Measurements from ENCODE around the gene MOB3B.
"Not testable (repeated sequence)": the region's sequence is repeated elsewhere in the genome, so short reads cannot be mapped to it uniquely, and the experiment has no call there.

Gene MOB3B

GRCh38 chr9:27426511-27427271, 102.9 kb downstream of the MOB3B start:
- DNase-seq: peak in 34 of 56 donors; percentile 26 to 88 (median 58)

- DNase-seq: no peak
Observed at GRCh38 chr9:27425827-27426510, 103.6 kb downstream of the MOB3B start.

- no peak for DNase-seq
Observed at GRCh38 chr9:27423915-27424710, 105.5 kb downstream of the MOB3B start.

- DNase-seq: no peak
Observed at GRCh38 chr9:27422279-27422834, 107.3 kb downstream of the MOB3B start.

DNA sequence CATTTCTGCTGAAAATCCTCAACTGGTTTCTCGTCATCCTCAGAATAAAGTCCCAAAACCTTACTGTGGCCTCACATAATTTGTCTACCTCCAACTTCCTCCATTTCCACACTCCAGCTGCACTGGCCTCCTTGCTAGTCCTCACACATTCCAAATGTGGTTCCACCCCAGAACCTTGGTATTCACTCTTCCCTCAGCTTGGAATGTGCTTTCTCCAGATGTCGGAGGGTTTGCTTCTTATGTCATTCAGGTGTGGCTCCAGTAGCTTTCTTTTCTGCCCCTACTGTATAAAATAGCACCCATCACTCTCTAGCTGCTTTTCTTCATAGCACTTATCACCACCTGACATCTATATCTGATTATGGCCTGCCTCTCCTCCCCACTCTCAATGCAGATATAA, 108.0 kb downstream of the MOB3B start:
- no peak for DNase-seq

GRCh38 chr9:27419558-27419957, 110.1 kb downstream of the MOB3B start:
- DNase-seq: not testable (repeated sequence)

- peak in 2 of 56 donors; percentile 27 to 31 for DNase-seq
Observed at GRCh38 chr9:27414220-27414761, 115.3 kb downstream of the MOB3B start.

- no peak for DNase-seq
Observed at GRCh38 chr9:27413511-27414219, 115.9 kb downstream of the MOB3B start.

DNA sequence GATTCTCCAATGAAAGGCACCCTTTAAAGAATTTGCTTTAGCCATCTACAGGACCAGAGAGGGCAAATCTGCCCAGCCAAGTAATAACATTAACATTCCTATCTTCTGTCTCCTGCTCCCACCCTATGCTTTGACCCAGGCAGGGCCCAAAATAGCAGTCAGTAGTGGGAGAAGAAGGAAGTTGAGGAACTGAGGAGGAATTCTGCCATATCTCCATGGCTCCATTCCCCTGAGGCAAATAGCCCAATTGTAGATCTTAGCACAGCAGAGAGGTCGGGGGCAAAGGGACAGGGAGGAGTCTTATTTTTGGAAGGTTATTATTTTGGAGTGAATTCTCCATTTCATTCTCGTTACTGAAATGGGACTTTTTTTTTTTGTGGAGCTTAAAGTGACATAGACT, 116.7 kb downstream of the MOB3B start:
- DNase-seq: no peak

DNA sequence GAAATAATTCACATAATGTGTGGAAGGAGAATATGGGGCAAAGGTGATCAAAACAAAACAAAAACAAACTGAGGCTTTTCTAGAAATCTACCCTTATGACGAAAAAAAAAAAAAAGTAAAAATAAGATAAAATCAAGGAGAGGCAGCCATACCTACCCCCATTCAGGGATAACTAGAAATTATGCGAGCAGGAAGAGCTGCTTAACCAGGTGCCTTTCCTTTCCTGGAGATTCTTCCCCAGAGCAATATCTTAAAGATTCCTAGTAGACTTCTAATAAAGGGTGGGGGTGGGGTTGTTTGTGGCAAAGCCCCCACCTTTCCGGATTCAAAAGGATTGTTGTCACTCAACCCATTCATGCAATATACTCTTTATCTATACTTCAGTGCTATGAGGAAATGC, 117.5 kb downstream of the MOB3B start:
- no peak for DNase-seq

DNA sequence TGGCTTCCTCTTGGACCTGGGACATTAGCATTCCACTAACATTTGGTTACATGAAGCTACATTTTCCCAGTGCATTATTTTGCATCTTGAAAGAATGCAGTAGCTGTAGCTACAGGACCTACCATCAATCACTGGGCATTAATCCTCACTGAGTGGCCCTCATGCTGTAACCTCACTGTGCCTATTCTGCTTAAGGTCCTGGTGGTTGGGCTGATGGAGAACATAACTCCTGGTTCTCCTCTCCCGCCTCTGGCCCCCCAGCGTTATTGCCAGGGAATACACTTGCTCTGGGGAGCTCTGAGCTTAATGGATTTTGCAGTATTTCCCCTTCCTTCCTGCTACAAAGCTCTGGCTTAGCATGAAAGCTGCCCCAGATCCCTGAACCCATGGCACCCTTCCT, 121.1 kb downstream of the MOB3B start:
- DNase-seq: no peak

DNA sequence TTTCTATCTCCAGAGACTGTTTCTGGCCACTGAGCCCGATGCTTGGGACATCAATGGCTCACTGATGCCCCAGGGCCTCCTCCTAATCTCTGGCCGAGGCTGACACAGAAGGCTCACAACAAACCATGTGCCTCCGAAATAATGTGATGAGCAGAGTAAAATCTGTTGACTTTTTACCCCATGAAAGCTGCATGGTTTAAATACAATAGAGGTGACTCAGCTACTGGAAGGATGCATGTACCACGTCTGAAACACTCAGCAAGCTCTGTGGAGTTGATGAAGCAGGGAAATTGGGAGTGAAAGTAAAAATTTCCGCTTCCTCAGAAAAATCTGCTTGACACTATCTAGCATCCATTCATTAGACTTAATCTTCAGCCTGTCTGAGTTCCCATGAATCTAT, 121.6 kb downstream of the MOB3B start:
- DNase-seq: peak in 3 of 56 donors; percentile 20 to 25 (median 23)

DNA sequence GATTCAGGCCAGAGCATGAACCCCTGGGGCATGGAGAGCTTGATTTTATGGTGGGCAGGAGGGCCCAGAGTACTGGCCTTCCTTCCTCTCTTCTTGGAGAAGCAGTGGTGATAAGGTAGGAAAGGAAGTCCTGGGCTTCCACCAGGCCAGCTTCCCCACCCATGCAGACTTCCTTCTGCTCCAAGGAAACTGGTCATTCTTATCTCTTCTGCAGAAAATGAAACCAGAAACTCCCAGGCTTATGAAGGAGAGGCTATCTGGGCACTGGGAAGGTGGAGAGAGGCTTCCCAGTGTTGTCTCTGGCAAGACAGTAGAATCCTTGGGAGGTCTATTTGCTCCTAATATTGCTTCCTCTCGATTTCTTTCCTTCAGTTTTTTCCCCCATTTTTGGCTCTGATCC, 122.1 kb downstream of the MOB3B start:
- no peak for DNase-seq

DNA sequence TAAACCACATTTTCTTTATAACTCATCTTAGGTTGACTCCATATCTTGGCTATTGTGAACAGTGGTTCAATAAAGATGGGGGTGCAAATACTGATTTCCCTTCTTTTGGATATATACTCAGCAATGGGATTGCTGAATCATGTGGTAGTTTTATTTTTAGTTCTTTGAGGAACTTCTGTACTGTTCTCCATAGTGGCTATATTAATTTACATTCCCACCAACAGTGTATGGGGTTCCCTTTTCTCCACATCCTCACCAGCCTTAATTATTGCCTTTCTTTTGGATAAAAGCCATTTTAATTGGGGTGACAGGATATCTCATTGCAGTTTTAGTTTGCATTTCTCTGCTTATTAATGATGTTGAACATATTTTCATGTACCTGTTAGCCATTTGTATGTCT, 125.0 kb downstream of the MOB3B start:
- no peak for DNase-seq

GRCh38 chr9:27402626-27403025, 127.0 kb downstream of the MOB3B start:
- no peak for DNase-seq

DNA sequence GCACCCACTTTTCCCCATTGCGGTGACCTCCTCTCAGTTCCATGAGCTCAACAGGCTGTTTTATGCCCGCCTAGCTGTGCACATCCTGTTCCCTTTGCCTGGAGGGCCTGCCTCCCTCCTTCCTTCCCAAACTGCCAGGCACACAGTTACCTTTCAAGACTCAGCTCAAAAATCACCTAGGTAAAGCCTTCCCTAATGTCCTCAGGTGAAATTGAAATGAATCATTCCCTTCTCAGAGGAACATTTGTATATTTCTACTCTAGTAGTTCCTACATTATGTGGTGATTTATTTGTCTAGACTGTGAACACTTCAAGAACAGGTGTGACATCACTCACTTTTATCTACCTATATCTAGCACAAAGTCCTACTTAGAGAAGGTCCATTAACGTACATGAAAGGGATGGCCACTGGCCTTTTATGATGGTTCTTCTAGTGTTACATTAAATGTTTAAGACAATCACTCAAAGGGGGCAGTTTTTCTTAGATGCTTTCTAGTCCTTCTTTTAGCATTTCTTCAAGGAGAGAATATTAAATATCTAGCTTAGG, 129.2 kb downstream of the MOB3B start:
- DNase-seq: no peak

DNA sequence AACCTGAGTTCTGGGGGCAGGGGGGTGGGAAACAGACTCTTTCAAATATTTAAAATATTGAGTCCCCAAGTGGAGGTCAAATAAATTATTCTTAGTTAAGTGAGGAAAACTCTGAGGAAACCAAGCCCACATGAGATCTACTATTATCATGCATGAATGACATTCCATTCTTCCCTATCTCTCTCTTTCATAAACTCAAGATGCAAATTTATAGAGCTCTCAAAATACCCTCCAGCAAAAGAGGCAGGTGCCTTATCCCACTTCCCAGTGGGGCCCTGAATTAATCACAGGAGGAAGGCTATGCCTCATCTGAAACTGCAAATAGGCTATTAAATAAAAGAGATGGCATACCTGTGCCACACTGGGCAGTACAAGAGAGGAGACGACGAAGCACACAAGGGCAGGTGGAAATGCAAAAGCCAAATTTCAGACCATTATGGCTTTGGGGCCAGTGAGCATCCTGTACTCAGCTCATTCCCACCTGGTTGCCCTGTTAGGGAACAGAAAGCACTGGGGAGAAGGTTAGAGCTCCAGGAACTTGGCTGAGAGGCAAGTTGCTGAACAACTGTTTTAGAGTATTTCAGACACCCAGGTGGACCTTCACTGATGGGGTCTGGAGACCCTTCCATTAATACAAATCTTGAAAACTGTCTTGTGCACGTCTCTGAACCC, 130.5 kb downstream of the MOB3B start:
- DNase-seq: no peak

GRCh38 chr9:27396495-27396894, 133.1 kb downstream of the MOB3B start:
- no peak for DNase-seq

- DNase-seq: peak in 2 of 56 donors; percentile 7 to 29
Observed at GRCh38 chr9:27395484-27395921, 134.1 kb downstream of the MOB3B start.

- no peak for DNase-seq
Observed at GRCh38 chr9:27394826-27395201, 134.8 kb downstream of the MOB3B start.
